ENCODE data around the gene UNC45B.
"Not testable (repeated sequence)": the region's sequence is repeated elsewhere in the genome, so short reads cannot be mapped to it uniquely, and the experiment has no call there.

UNC45B gene, protein sequence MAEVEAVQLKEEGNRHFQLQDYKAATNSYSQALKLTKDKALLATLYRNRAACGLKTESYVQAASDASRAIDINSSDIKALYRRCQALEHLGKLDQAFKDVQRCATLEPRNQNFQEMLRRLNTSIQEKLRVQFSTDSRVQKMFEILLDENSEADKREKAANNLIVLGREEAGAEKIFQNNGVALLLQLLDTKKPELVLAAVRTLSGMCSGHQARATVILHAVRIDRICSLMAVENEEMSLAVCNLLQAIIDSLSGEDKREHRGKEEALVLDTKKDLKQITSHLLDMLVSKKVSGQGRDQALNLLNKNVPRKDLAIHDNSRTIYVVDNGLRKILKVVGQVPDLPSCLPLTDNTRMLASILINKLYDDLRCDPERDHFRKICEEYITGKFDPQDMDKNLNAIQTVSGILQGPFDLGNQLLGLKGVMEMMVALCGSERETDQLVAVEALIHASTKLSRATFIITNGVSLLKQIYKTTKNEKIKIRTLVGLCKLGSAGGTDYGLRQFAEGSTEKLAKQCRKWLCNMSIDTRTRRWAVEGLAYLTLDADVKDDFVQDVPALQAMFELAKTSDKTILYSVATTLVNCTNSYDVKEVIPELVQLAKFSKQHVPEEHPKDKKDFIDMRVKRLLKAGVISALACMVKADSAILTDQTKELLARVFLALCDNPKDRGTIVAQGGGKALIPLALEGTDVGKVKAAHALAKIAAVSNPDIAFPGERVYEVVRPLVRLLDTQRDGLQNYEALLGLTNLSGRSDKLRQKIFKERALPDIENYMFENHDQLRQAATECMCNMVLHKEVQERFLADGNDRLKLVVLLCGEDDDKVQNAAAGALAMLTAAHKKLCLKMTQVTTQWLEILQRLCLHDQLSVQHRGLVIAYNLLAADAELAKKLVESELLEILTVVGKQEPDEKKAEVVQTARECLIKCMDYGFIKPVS

DNA sequence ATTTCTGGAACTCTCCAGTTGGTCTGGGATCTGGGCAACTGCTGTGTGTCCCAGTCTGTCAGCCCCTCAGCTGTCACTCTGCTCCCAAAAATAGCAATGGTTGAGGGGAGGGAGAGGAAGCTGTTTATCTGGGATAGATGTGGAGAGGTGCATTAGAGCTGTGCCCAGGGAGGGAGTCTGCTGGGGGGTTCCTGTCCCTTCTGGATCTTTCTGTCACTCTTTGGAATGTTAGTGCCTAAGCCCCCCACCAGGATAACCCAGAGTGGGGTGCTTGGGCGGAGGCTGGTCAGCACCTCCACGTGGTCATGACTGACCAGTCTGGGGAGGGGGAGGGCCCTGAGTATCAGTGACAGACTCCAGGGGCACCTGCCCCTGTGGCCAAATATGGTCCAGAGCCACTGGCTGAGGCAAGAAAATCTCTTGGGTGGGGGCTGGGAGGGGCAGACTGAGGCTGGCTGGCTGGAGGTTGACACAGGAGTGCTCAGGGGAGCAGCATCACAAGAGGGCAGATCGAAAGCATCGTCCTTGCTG is at the start of gene UNC45B:
Gene UNC45B (plus strand): TSS at position 443 of the 531 bp plus-strand sequence. CDS start 447 bp downstream, outside the sequence.
- DNase-seq, result no peak

DNA sequence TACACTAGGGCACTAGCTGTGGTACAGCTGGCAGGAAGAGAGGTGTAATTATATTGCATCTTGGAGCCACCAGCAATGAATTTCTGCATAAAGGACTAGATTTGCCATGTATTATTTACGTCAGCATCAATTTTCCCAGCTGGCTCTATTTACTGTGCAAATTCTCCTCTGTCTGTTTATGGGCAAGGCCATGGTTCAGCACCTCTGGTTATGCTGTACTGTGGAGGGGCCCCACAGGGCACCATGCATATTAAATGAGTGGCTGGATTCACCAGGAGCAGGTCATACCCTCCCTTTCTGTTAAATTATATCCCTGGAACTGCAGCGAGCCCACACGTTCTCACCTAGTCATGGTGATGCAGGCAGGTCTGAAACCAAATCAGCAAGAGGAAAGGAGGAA is 47.7 kb upstream of the UNC45B start:
- DNase-seq, result no peak

DNA sequence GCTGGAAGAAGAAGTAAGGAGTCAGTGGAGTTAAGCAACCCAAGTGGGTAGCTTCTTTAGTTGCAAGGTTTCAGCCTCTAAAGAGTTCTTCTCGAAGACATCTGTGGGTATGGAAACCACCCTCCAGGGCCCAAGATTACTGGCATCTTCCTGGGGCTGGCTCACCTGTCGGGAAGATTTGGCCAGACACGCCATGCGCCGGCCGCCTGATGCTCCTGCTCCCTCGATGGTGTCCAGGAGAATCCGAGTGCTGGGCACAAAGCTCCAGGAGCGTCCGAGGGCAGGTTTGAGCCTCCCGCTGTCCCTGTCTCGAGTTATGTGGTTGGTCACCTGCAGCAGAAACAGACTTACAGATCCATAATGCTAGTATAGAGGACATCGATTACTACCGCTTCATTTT is 46.6 kb upstream of the UNC45B start:
- DNase-seq, result no peak

DNA sequence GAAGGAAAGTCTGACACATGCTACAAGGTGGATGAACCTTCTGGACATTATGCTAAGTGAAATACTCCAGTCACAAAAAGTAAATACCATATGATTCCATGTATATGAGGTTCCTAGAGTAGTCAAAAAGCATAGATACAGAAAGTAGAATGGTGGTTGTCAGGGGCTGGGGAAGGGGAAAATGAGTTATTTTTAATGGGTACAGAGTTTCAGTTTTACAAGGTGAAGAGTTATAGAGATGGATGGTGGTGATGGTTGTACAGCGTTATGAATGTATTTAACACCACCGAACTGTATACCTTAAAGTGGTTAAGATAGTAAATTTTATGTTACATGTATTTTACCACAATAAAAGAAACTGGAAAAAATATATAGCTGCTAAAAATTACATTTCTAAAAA is 45.9 kb upstream of the UNC45B start:
- no peak for DNase-seq

DNA sequence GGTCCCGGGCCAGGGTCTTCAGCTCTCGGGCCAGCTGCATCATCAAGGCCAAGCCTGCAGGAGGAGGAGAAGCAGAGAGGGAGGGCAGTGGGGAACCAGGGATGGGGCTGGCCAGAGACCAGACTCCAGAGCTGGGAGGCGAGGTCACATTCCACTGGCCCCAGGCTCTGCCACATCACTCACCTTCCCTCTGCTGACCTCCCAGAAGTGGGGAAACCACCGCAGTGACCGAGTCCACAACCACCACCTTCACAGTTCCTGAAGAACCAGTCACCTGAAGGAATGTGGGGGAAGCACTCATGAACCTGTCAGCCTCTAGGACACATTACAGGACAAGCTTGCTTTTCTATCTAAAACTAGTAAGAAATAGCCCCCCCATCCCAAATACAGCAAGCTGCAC is 44.3 kb upstream of the UNC45B start:
- no peak for DNase-seq

DNA sequence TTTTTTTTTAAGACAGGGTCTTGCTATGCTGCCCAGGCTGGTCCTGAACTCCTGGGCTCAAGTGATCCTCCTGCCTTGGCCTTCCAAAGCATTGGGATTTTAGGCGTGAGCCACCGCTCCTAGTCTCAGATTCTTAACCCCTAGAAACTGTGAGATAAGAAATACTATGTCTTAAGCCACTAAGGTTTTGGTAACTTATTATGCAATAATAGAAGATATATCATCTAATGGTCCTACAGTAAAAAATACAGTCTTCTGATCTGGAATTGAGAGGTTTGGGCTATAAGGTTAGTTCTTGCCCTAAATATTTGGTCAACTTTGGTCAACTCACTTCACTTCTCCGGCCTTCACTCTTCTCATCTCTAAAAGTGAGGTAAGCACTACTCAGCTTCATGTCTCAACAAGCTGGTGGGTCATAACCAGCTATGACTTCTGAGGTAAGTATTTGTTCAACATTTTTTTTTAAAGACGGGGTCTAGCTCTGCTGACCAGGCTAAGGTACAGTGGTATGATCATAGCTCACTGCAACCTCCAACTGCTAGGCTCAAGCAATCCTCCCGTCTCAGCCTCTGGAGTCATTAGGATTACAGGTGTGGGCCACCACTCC is 42.7 kb upstream of the UNC45B start:
- DNase-seq, result no peak

DNA sequence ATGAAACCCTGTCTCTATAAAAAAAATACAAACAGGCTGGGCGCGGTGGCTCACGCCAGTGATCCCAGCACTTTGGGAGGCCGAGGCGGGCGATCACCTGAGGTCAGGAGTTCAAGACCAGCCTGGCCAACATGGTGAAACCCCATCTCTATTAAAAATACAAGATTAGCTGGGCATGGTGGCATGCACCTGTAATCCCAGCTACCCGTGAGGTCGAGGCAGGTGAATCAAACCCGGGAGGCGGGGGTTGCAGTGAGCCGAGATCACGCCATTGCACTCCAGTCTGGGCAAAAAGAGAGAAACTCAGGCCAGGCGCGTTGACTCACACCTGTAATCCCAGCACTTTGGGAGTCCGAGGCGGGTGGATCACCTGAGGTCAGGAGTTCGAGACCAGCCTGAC is 36.8 kb upstream of the UNC45B start:
- DNase-seq, result not testable (repeated sequence)

DNA sequence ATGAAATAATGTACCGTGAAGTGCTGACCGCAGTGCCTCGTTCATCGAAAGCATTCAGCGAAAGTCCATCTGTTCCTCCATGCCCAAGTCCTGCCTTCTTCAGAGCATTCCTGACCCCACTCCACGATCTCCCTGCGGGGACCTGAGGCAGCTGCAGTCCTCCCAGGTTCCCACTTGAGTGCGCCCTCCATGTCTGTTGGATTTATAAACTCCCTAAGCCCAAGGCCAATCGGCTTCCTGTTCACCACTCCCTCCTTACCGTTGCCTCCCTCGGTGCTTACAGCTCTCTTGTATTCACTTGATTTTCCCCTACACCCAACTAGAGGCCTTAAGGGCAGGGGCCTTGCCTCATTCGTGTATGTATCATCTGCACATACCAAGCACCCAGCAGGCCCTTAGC is 30.8 kb upstream of the UNC45B start:
- no peak for DNase-seq

DNA sequence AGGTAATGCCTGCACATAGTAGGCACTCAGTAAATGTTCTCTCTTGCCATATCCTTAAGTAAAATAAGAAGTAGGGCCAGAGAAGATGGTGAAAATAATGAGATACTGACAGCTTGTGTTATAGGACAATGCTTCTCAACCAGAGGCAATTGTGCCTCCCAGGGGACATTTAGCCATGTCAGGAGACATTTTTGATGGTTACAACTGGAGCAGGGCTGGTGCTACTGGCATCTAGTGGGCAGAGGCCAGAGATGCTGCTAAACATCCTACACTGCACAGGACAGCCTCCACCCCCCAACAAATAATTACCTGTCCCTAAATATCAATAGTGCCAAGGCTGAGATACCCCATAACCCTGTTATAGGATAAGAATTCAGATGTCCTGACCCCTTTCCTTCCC is 29.6 kb upstream of the UNC45B start:
- peak in 1 of 56 donors; percentile 6 for DNase-seq

DNA sequence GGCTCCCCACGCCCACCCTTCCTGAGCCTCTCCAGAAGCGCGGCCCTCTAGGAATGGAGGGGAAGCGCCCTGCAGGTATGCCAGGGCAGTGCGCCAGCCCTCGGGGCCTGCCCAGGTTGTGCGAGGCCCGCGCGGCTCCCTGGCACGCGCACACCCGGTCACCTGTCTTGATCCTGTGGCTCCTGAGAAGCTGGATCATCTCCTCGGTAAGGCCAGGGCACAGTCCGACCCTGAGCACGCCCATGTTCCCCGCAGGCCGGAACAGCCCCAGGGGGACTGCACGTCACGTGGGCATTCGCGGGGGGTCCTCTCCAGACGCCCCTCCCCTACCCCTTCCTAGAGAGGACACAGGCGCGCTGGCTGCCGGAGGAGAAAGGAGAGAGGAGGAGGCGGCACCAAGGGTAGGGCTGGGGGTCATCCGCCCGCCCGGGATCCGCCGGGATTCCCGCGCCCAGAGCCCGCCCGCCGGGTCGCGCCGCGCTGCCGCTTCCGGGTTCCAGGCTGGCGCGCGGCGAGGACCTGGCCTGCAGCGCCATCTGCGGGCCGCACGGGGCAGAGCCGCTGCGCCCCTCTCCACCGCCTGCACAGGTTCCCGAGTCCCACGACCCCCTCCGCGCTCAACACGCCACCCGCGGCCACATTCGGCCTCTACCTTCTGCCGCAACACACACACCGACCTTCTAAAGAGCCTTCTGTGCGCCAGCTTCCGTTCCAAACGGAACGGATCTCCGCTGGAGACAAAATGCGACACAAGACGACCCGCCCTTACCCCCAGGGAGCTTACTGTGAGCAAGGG is 28.0 kb upstream of the UNC45B start, which contains the start of gene RAD51D:
Gene RAD51D (minus strand): TSS at position 491 of the 796 bp plus-strand sequence. CDS start 247 bp downstream, at position 244.
- DNase-seq, result peak in 50 of 56 donors; percentile 29 to 78 (median 58)

DNA sequence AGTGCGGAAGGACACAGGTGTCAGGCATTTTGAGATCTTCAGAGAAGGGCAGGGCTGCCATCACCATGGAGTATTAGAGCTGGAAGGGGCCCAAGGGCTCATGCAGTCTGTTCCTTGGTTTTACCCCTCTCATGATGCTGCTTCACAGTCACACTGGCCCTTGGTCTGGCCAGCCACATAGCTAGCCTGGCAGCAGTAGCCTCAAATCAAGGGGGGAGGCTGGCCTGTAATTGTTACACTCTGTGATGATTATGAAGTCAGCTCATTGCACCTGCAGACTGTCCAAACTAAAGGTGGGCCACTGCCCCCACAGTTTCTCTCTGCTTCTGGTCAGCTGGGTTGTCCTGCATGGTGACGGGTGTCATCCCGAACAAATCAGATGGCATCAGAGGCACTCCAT is 26.3 kb upstream of the UNC45B start, which contains the start of gene FNDC8:
Gene FNDC8 (plus strand): TSS at position 301 of the 400 bp plus-strand sequence. CDS start 79 bp downstream, at position 380.
- no peak for DNase-seq

DNA sequence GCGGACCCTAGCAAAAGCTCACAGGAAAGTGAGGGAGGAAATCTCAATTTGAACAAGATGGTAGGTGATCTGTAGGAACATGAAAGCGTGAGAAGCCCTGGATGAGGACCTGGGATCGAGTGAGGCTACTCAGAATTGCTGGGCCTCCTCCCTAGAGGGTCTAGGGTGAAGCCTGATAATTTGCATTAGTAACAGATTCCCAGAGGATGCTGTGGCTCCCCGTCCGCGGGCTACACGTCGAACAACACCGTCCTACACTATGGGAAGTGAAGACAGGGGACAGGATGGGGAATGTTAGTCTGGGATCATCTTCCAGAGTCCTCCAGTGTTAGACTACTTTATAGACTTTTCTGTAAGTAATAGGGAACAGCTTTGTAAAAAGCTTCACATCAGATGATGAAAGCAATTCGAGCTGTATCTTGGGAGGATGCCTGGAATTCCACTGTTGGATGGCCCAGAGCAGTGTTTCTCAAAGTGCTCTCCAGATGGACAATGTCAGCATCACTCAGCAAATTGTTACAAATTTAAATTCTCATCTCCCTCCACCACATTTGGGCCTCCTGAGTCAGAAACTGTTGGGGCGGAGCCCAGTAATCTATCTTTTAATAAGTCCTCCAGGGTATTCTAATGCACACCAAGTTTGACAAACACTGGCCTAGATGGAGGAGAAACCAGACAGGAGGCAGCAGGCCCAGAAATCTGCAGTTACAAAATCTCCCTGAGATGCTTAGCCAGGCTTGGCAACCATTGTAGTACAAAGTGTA is 19.7 kb upstream of the UNC45B start:
- no peak for DNase-seq

DNA sequence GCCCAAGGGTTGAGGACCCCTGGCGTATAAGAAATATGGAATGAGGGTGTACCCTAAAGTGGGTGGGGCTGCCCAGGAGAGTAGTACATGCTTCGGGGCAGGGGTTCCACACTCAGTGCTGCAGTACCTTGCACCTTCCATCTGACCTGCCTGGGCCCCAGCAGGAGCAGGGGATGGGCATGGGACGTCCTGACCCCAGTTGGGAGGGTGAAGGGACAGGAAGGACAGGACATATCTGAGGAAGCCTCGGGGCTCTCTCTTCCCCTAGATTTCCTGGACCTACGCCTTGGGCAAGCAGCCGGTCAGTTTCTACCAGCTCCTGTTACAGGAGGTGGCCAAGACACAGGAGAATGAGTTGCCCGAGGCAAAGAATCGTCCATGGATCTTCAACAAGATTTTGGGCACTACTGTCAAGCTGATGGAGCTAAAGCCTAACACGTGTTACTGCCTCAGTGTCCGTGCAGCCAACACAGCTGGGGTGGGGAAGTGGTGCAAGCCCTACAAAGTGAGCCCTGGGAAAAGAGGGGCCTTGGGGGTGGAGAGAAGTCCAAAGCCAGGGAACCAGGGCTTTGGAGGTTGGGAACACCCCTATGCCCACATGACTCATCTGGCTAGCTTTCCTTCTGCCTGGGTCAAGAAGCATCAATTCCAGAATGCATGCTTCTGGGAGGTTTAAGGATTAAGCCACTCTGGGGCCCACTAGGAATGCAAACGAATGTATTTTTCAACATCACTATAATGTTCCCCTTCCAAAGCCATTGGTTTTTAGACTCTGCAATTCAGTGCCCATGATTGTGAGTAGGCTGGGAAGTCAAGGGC is 18.3 kb upstream of the UNC45B start:
- no peak for DNase-seq

DNA sequence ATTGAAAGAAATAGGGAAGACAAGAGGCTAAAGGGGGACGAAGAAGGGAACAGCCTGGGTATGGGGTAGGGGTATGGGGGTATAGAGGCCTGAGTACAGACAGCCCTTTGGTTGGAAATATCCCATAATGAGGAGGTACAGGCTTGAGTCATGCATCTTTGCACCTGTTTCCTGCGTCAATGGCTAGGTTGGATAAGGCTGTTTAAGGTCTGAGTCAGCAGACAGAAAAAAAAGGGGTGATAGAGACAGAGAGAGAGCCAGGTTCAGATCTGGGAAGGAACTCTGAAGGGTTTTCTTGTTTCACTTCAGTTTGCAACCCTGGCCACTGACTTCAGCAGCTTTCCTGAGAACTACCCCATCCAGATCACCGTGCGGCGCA is 17.7 kb upstream of the UNC45B start:
- DNase-seq, result no peak

DNA sequence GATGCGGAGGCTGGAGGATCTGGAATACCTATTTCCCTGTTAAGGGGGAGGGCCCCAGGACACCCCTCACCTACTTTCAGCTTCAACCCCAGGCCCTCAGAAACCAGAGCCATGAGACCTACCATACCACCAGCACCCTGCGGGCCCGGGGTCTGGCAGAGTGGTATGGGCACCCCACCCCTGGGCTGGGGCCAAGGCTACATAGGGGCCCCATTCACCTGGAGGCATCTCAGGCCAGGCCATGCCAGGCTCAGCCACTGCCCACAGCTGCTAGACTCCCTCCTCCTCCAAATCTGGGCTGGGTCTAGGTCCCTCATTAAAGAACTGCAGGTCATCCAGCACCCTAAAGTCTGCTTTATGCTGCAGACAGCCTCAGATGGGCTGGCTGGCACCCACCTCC is 17.2 kb upstream of the UNC45B start:
- no peak for DNase-seq

DNA sequence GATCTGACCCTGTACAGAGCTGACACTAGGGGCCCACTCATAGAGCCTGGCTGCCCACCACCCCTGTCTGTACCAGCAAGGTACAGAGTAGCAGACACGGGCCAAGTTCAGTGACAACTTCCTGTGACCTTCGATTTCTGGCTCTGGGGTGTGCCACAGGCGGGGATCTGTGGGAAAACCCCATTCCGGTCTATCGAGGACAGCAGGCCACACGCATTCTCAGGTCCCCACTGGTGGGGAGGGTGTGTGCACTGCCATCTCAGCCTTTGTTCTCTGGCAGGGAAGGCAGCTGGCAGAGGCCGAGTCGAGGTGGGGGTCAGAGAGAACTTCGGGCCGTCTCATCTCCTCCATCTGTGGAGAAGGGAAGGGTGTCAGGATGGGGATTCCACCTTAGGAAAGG is 15.5 kb upstream of the UNC45B start:
- no peak for DNase-seq

DNA sequence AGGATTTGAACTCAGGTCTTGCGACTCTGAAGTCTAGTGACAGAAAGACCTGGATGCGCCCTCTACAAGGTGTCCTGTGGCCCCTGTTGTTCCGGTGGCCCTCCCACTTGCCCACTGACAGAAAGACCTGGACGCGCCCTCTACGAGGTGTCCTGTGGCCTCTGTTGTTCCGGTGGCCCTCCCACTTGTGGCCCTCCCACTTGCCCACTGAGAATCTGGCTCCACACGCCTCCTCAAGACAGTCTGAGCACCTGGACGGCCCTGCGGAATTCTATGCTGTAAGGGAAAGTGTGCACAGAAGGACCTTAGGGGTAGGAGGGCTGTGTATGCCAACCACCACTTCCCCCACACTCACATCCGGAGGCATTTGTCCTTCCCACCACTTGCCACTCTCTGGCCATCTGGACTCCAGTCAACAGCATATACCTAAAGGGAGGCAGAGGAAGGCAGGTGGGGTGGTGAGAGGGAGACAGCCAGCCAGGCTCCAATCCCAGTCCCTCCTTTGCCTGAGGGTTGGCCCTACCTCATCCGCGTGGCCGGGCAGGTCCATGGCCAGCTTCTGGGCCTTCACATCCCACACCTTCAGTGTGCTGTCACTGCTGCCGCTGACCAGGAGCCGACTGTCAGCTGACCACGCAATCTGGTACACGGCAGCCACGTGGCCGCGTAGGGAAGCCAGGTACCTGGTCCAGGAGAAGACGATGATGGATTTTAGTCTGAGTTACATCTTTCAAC is 14.6 kb upstream of the UNC45B start:
- DNase-seq, result no peak

DNA sequence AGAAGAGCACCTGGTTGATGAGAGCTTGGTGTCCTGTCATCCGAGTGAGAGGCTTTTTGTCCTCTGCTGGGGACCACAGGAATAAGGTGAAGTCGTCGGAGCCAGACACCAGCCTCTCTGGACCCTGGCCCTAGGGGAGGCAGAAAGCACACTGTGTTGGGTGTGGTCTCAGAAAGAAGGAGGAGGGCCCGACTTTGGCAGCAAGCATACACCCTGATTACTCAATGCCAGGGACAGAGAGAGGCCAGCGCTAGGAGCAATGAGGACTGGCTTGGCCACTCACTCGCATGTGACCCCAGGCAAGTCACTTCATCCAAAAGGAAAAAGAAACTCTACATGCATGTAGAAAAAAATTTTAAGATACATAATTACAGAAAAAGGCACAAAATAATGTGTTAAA is 12.3 kb upstream of the UNC45B start:
- no peak for DNase-seq

All from nucleus accumbens (tissue), 56 donors.